MM.1S (cell line): Measurements from ENCODE around the gene FAH.

Source experiments
- DNase-seq: peaks from one replicate; pipeline ENCODE4 v3.0.0-alpha.2; 2015
- H2AFZ ChIP-seq: fragments of 300-600 bp; sonication (generic); 2 replicates; pipeline ENCODE4 v1.6.0; 2016; ENCODE audit warnings: antibody characterized with exemption, low read length
- H3F3A ChIP-seq: fragments of 300-600 bp; sonication (generic); 2 replicates; pipeline ENCODE4 v1.6.1; 2016; ENCODE audit warnings: mild to moderate bottlenecking, antibody characterized with exemption, low read length, moderate library complexity, mixed read lengths; ENCODE audit not compliant: insufficient read depth
- H3K27ac ChIP-seq: fragments of 300-600 bp; sonication (generic); 2 replicates; pipeline ENCODE4 v1.5.1; 2016; ENCODE audit warnings: mild to moderate bottlenecking, low read length
- H3K27me3 ChIP-seq: fragments of 300-600 bp; sonication (generic); replicated peaks from 2 replicates; pipeline ENCODE4 v1.6.0; 2016; ENCODE audit warnings: low read length; ENCODE audit not compliant: insufficient read depth
- H3K36me3 ChIP-seq: fragments of 300-600 bp; sonication (generic); replicated peaks from 2 replicates; pipeline ENCODE4 v1.6.1; 2016; ENCODE audit warnings: mild to moderate bottlenecking, low read length, mixed read lengths; ENCODE audit not compliant: insufficient read depth
- H3K4me1 ChIP-seq: fragments of 300-600 bp; sonication (generic); 2 replicates; pipeline ENCODE4 v1.6.1; 2016; ENCODE audit warnings: low read length, mixed read lengths
- H3K4me2 ChIP-seq: fragments of 300-600 bp; sonication (generic); 2 replicates; pipeline ENCODE4 v1.6.0; 2016; ENCODE audit warnings: low read depth, low read length
- H3K4me3 ChIP-seq: fragments of 300-600 bp; sonication (generic); 2 replicates; pipeline ENCODE4 v1.5.1; 2016; ENCODE audit warnings: low read length, mixed read lengths
- H3K79me2 ChIP-seq: fragments of 300-600 bp; sonication (generic); 2 replicates; pipeline ENCODE4 v1.6.1; 2016; ENCODE audit warnings: mixed run types, low read length, mixed read lengths
- H3K9ac ChIP-seq: fragments of 300-600 bp; sonication (generic); 2 replicates; pipeline ENCODE4 v1.6.1; 2016; ENCODE audit warnings: low read length, mixed read lengths
- H3K9me2 ChIP-seq: fragments of 300-600 bp; sonication (generic); replicated peaks from 2 replicates; pipeline ENCODE4 v1.6.1; 2016; ENCODE audit warnings: mild to moderate bottlenecking, low read length, mixed read lengths; ENCODE audit not compliant: insufficient read depth
- H3K9me3 ChIP-seq: fragments of 300-600 bp; sonication (generic); replicated peaks from 2 replicates; pipeline ENCODE4 v1.6.1; 2016; ENCODE audit warnings: mild to moderate bottlenecking, low read length, mixed read lengths; ENCODE audit not compliant: insufficient read depth
- H4K20me1 ChIP-seq: fragments of 300-600 bp; sonication (generic); 2 replicates; pipeline ENCODE4 v1.6.1; 2016; ENCODE audit warnings: mild to moderate bottlenecking, low read length, moderate library complexity, mixed read lengths; ENCODE audit not compliant: insufficient read depth
- EZH2 ChIP-seq: fragments of 300-600 bp; sonication (generic); optimal IDR thresholded peaks from 2 replicates; pipeline ENCODE3; 2017; ENCODE audit warnings: low read depth, mild to moderate bottlenecking, antibody characterized with exemption, low read length, mixed read lengths
- EZH2phosphoT487 ChIP-seq: fragments of 300-600 bp; sonication (generic); IDR thresholded peaks from 2 replicates; pipeline ENCODE4 v1.6.1; 2018; ENCODE audit warnings: antibody characterized with exemption, low read length
- TF ChIP-seq, protein P1 (sequence below): fragments of 300-600 bp; sonication (generic); IDR thresholded peaks from 2 replicates; pipeline ENCODE4 v1.5.1; 2016; ENCODE audit warnings: antibody characterized with exemption, low read length, mixed read lengths

The FAH gene

DNA sequence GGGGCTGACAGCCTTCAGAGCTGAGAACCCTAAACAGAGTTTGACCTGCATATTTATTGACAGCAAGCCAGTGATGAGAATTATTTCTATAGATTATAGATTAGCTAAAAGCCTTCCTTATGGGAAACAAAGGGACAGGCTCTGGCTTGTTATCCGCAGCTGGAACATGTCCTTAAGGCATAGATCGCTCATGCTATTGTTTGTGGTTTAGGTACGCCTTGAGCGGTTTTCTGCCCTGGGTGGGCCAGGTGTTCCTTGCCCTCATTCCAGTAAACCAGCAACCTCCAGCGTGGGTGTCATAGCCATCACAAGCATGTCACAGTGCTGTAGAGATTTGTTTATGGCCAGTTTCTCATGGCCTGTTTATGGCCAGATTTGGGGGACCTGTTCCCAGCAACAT is 10.2 kb upstream of the FAH start:
- Histone ChIP-seq H3K4me1 (no peaks in the 10 kb centered on the region), H3K27me3 (no peaks in the 10 kb centered on the region), H2AFZ (no peak overlapping the region), H3K9me3 (no peaks in the 10 kb centered on the region), H3K79me2 (no peaks in the 10 kb centered on the region), H3K9ac (no peak overlapping the region), H3K36me3 (no peaks in the 10 kb centered on the region), H4K20me1 (no peaks in the 10 kb centered on the region), H3K4me2 (no peak overlapping the region), H3F3A (no peaks in the 10 kb centered on the region), H3K4me3 (no peak overlapping the region), H3K9me2 (no peaks in the 10 kb centered on the region), H3K27ac (no peak overlapping the region)
- TF ChIP-seq EZH2 (no peak), EZH2phosphoT487 (no peak)
- TF ChIP-seq, protein P1, sequence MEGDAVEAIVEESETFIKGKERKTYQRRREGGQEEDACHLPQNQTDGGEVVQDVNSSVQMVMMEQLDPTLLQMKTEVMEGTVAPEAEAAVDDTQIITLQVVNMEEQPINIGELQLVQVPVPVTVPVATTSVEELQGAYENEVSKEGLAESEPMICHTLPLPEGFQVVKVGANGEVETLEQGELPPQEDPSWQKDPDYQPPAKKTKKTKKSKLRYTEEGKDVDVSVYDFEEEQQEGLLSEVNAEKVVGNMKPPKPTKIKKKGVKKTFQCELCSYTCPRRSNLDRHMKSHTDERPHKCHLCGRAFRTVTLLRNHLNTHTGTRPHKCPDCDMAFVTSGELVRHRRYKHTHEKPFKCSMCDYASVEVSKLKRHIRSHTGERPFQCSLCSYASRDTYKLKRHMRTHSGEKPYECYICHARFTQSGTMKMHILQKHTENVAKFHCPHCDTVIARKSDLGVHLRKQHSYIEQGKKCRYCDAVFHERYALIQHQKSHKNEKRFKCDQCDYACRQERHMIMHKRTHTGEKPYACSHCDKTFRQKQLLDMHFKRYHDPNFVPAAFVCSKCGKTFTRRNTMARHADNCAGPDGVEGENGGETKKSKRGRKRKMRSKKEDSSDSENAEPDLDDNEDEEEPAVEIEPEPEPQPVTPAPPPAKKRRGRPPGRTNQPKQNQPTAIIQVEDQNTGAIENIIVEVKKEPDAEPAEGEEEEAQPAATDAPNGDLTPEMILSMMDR: no peak
- no peak for DNase-seq

DNA sequence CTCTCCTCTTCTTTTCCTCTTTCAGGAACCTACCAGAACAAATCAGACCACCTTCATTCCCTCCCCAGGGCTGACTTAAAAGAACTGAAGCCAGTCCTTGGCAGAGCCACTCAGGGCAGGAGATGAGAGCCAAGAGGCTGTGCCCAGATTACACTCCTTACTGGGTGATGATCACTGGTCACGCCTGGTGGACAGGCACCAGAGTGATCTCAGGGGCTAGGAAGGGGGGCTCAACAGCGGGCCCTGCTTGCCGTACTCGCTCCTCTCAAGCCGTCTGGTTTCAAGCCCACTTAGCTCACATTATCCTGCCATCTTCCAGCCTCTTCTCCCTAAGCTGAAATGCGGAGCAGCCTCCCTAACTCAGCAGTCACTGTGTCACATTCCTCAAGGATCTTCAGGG is 1.7 kb upstream of the FAH start:
- Histone ChIP-seq H3K27ac (no peak overlapping the region), H3K9me2 (no peaks in the 10 kb centered on the region), H3K4me2 (no peak overlapping the region), H3K27me3 (no peaks in the 10 kb centered on the region), H3K9ac (no peak overlapping the region), H3K79me2 (peaks cover 20% of the 10 kb centered on the region), H3K9me3 (no peaks in the 10 kb centered on the region), H3K4me3 (no peak overlapping the region), H3F3A (peaks cover 7% of the 10 kb centered on the region; the same call in 1 of the 2 replicates), H2AFZ (no peak overlapping the region), H3K4me1 (peaks cover 9% of the 10 kb centered on the region), H3K36me3 (no peaks in the 10 kb centered on the region), H4K20me1 (no peaks in the 10 kb centered on the region)
- TF ChIP-seq, protein P1: no peak
- DNase-seq: no peak

DNA sequence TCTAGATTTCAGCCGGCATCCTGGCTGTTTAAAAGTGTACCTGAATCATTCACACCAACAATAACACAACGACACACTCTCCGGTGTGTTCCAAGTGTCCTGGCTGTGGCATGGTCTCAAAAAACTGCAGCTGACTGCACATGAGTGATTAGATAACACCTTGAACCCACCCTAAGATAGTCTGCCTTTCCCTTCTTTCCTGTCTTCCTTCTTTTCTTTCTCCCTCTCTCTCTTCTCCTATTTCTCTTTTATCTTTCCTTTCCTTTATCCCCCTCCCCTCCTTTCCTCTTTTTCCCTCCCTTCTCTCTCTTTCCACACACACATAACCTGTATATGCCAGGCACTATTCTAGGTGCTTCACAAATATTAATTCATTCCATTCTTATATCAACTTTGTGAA is 1.2 kb upstream of the FAH start:
- no peak for DNase-seq
- Histone ChIP-seq H3K9me3 (no peaks in the 10 kb centered on the region), H3F3A (peaks cover 7% of the 10 kb centered on the region; the same call in 1 of the 2 replicates), H4K20me1 (no peaks in the 10 kb centered on the region), H3K79me2 (peaks cover 20% of the 10 kb centered on the region), H3K4me1 (peaks cover 9% of the 10 kb centered on the region), H3K4me2 (peak overlapping the region; percentile 86), H3K4me3 (0 out of 2 replicates have a peak overlapping the region, but pooled peaks have one; percentile 62), H3K27ac (no peak overlapping the region), H3K9ac (no peak overlapping the region), H2AFZ (peak overlapping the region; percentile 89), H3K27me3 (no peaks in the 10 kb centered on the region), H3K36me3 (no peaks in the 10 kb centered on the region), H3K9me2 (no peaks in the 10 kb centered on the region)
- TF ChIP-seq EZH2phosphoT487 (no peak), EZH2 (no peak)
- TF ChIP-seq, protein P1: no peak
